Kidney tubule cell (primary cell): ENCODE results near the gene FEZF1.

Experiments
- DNase-seq: peaks from one replicate; pipeline ENCODE4 v3.0.0-alpha.2; 2018; ENCODE audit warnings: low spot score

Gene FEZF1

GRCh38 chr7:122268101-122268500, 36.4 kb downstream of the FEZF1 start:
- DNase-seq: no peak

GRCh38 chr7:122262246-122262645, 42.3 kb downstream of the FEZF1 start:
- no peak for DNase-seq

GRCh38 chr7:122261442-122261841, 43.1 kb downstream of the FEZF1 start:
- DNase-seq: no peak

- DNase-seq: no peak
Measured at GRCh38 chr7:122261016-122261415, 43.5 kb downstream of the FEZF1 start.

GRCh38 chr7:122260336-122260735, 44.2 kb downstream of the FEZF1 start:
- DNase-seq: no peak

GRCh38 chr7:122258971-122259370, 45.6 kb downstream of the FEZF1 start:
- no peak for DNase-seq

- no peak for DNase-seq
Measured at GRCh38 chr7:122257056-122257455, 47.5 kb downstream of the FEZF1 start.

GRCh38 chr7:122256046-122256445, 48.5 kb downstream of the FEZF1 start:
- no peak for DNase-seq

- DNase-seq: no peak
Measured at GRCh38 chr7:122255454-122255853, 49.1 kb downstream of the FEZF1 start.
